GM18907 (cell line): ENCODE measurements around the gene SEC14L6.
"Not testable (repeated sequence)": the region's sequence is repeated elsewhere in the genome, so short reads cannot be mapped to it uniquely, and the experiment has no call there.

Source experiments
- ATAC-seq: cut with Tn5 transposase; IDR thresholded peaks from one replicate; pipeline ENCODE4 v1.9.1; 2021; ENCODE audit warnings: mild to moderate bottlenecking, moderate library complexity; ENCODE audit not compliant: unreplicated experiment

The SEC14L6 gene

GRCh38 chr22:30567277-30567676 is 20.7 kb upstream of the SEC14L6 start:
- not testable (repeated sequence) for ATAC-seq

GRCh38 chr22:30566125-30566524 is 19.6 kb upstream of the SEC14L6 start:
- no peak for ATAC-seq

DNA sequence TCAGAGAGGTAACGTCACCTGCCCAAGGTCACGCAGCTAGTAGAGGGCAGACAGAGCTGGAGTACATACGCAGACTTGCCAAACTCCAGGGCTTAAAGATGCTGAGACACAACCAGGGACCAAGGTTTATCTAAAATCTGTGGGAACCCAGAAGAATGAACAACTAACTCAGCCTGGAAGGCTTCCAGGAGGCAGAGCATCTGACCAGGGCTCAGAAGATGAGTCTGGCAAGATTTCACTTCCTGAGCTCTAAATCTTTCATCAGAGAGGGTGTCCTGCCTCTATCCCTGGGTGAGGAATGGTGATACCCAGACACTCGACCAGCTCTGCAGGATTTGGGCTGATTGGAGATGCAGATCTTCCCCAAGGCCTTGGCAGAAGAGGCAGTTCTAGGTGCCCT is 18.8 kb upstream of the SEC14L6 start:
- no peak for ATAC-seq

- no peak for ATAC-seq
Measured at GRCh38 chr22:30564761-30565119, 18.2 kb upstream of the SEC14L6 start.

GRCh38 chr22:30564045-30564760 is 17.7 kb upstream of the SEC14L6 start:
- no peak for ATAC-seq

DNA sequence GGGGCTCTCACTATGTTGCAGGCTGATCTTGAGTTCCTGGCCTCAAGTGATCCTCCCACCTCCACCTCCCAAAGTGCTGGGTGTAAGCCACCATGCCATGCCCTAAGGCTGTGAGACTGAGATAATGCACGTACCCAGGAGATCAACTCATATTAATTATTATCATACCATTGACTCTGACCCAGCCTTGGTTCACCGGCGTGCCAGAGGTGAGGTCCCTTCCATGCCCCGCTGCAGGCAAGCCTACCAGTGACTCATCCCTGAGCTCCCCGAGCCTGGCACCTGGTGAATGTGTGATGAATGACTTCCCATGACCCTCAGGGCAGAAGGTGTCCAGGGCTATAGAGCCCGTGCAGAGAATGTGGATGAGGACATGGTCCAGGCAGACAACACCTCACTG is 15.8 kb upstream of the SEC14L6 start:
- no peak for ATAC-seq

- no peak for ATAC-seq
Measured at GRCh38 chr22:30561402-30562189, 15.1 kb upstream of the SEC14L6 start.

- ATAC-seq = not testable (repeated sequence)
Measured at GRCh38 chr22:30560643-30561202, 14.2 kb upstream of the SEC14L6 start.

- no peak for ATAC-seq
Measured at GRCh38 chr22:30559889-30560288, 13.3 kb upstream of the SEC14L6 start.

DNA sequence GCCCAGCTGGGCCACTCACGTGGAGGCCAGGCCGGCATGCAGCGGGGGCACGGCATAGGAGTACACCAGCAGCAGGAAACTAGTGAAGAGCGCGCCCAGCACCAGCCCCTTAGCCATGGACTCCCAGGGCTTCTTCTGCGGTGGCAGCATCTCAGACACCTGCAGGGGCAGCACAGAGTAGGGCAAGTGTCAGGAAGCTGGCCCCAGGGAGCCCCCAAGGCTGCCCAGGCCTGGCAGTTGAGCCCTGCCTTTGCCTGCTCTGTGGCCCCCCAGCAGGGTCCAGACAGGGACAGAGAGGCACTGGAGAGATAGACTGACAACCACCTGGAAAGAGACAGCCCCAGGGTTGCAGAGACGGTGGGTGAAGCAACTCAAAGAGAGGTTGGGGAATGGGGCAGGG is 10.7 kb upstream of the SEC14L6 start:
- ATAC-seq = no peak

DNA sequence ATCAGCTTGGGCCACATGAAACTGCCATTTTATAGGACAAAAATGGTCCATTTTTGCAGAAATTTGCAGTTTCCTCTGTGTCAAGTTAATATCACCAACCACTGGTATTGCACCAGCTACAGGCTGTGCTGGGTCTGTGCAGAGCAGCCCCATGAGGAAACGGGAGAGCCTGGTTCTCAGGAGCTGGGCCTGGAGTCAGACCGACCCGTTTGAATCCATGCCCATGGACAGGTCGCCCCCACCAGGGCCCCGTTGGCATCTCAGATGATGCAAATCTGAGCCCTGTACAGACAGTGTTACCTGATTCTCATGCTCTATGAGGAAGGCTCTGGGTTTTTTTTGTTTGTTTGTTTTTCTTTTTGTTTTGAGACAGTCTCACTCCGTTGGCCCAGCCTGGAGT is 9.8 kb upstream of the SEC14L6 start:
- no peak for ATAC-seq

DNA sequence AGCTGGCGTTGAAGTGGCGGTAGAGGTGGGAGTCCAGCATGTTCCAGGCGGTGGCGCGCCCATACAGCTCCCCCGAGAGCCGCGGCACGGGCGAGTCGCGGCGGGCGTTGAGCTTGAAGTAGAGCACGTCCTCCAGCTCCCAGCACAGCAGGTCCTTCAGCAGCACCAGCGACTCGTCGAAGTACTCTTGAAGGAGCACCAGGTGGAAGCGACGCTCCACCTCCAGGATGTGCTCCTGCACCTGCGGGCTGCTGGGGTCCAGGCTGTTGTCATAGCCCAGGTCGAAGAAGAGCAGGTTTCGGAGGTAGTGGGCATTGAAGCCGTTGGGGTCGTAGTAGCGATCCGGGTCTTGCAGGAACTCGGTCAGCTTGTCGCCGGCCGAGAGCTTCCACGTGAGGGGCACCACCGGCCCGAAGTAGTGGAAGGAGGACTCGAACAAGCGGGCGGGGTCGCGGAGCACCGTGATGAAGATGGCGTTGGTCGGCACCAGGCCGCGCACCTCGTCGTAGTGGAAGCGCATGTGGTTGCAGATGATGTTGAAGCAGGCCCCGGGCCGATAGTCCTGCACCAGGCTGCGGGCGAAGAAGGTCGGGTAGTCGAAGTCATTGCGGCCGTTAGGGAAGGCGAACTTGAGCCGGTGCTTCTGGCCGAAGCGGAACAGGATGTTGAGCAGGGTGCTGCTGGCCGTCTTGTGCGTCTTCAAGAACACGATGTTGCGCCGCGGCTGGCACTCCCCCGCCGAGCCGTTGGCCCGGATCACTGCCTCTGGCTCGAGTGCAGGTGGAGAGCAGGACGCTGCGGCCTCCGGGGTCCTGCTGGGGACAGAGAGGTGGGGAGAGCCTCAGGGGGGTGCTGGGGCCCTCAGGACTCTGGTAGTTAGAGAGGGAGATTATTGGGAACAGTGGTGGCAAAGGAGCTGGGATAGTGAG is 9.0 kb upstream of the SEC14L6 start:
- ATAC-seq = no peak

- ATAC-seq = no peak
Measured at GRCh38 chr22:30553971-30554370, 7.4 kb upstream of the SEC14L6 start.

DNA sequence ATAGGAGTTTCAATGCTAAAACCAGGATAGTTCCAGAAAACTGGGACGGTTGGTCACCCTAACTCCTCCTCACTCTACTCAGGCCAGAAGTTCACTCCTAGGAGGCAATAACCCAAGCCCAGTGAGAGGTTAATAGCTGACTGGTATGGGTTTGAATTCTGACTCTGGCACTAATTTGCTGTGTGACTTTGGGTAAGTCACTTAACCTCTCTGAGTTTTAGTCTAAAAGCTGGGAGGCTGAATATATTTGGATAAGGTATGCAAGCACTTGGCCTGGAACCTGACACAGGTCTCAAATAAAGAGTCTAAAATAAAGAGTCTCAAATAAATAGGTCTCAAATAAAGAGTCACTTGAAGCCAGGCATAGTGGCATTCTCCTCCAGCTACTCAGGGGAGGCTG is 6.2 kb upstream of the SEC14L6 start:
- ATAC-seq = no peak

GRCh38 chr22:30551813-30552212 is 5.3 kb upstream of the SEC14L6 start:
- not testable (repeated sequence) for ATAC-seq

DNA sequence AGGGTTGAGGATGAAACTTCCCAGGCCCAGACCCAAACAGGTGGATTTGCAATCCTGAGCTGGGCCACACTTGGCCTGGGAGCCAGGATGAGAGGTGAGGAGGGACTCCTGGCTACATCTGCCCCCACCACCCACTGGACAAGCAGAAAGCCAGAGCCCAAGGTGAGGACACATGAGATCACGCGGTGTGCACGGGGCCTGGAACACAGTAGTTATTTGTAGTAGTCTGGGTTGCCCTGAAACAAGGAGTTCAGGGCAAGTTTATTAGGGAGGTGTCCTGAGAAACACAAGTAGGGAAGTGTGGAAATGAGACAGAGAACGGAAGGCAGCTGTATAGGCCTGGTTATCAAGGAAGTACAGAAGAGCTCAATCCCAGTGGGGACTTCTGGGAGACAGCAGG is 647 bp upstream of the SEC14L6 start:
- ATAC-seq = no peak

- ATAC-seq = no peak
Measured at GRCh38 chr22:30542811-30543188, 3.7 kb downstream of the SEC14L6 start.

DNA sequence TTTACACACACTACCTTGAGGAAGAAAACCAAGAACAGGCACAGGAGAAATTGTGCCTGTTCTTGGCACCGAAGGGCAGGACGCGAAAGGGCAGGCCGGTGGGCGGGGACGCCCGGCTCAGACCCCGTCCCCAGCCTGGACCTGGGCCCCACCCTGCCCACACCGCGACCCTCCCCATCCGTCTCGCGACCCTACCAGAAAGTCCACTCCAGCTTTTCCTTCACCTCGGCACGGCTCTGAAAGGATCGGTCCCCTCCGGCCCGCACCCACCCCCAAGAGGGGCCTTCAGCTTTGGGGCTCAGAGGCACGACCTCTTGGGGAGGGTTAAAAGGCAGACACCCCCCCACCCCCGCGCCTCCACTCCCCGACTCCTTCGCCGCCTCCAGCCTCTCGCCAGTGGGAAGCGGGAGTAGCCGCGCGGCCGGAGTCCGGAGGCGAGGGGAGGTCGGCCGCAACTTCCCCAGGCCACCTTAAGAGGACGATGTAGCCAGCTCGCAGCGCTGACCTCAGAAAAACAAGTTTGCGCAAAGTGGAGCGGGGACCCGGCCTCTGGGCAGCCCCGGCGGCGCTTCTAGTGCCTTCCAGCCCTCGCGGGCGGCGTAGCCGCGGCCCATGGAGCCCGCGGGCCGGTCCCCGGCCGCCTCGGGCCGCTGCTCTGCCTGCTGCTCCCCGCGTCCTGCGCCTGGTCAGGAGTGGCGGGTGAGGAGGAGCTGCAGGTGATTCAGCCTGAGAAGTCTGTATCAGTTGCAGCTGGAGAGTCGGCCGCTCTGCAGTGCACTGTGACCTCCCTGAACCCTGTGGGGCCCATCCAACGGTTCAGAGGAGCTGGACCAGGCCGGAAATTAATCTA is 4.4 kb downstream of the SEC14L6 start:
- ATAC-seq = no peak

GRCh38 chr22:30541511-30541910 is 5.0 kb downstream of the SEC14L6 start:
- ATAC-seq = not testable (repeated sequence)

- ATAC-seq = no peak
Measured at GRCh38 chr22:30539368-30539767, 7.2 kb downstream of the SEC14L6 start.
